Esophagus squamous epithelium (tissue), 5 donors: ENCODE results near the gene BPIFB4. TPM values are rescaled to one million over a fixed set of nuclear protein-coding genes. Genes with fewer than 3 reads are reported as not detected.

ENCODE experiments used
- DNase-seq: peaks from one replicate; lab custom pipeline; 2025; lab: John Stamatoyannopoulos, UW
- H3K27ac ChIP-seq, 4 donors: fragments of 200-600 bp; sonication (generic); one replicate each; pipeline ENCODE4 v1.5.1; 2016 to 2019; ENCODE audit warnings: mild to moderate bottlenecking in 1 of 4
- H3K27me3 ChIP-seq, 4 donors: fragments of 200-600 bp; sonication (generic); 1 replicate in 3 of 4; 2 replicates in 1 of 4; pipeline versions ENCODE4 v1.5.1 to v1.6.0; 2017 to 2021; ENCODE audit warnings: antibody characterized with exemption in 1 of 4
- H3K36me3 ChIP-seq, 3 donors: fragments of 200-600 bp; sonication (generic); one replicate each; pipeline ENCODE4 v1.5.1; 2016 to 2019
- H3K4me1 ChIP-seq, 3 donors: fragments of 200-600 bp; sonication (generic); one replicate each; pipeline ENCODE4 v1.5.1; 2017 to 2019
- H3K4me3 ChIP-seq, 4 donors: fragments of 200-600 bp; sonication (generic); 1 replicate in 3 of 4; 2 replicates in 1 of 4; pipeline ENCODE4 v1.5.1; 2016 to 2019; ENCODE audit warnings: mild to moderate bottlenecking in 2 of 4, moderate library complexity in 1 of 4
- H3K9me3 ChIP-seq, 3 donors: fragments of 200-600 bp; sonication (generic); one replicate each; pipeline ENCODE4 v1.5.1; 2016 to 2019
- POLR2A ChIP-seq, 4 donors: fragments of 450-650 bp; IDR thresholded peaks; one replicate each; pipeline ENCODE4 v1.6.1; 2017; ENCODE audit warnings: antibody characterized with exemption in 4 of 4, mild to moderate bottlenecking in 4 of 4, moderate library complexity in 3 of 4
- WGBS, 2 donors: methylation state at CpG; one replicate each; pipeline ENCODE4 v1.1.5; 2018; 5-methylcytosine and 5-hydroxymethylcytosine counted together
- intact Hi-C: fragments of 100-400 bp; cut with DNase I; formaldehyde crosslinking; loops from one replicate; pipeline ENCODE4 v1.15.0; 2022
- total RNA-seq, 4 donors: library from RNA; depleted of rRNA; stranded (reverse); fragments of >200 nt; gene quantifications; one replicate each; pipeline ENCODE4 v1.1.0, GENCODE V29; 2016
- TF ChIP-seq, protein P1 (sequence below), 6 experiments: fragments of 450-650 bp in 4 of 6; fragments of 200-600 bp in 2 of 6; sonication (generic) in 2 of 6; IDR thresholded peaks; one replicate each; pipeline ENCODE4 v1.5.1; 2016 to 2019; ENCODE audit warnings: antibody characterized with exemption in 6 of 6, mild to moderate bottlenecking in 4 of 6, moderate library complexity in 4 of 6
- donor health status: DM: yes; HTN: yes; CAD: no.

Gene BPIFB4
- total RNA-seq, 4 donors from 2014 or later = not detected

DNA sequence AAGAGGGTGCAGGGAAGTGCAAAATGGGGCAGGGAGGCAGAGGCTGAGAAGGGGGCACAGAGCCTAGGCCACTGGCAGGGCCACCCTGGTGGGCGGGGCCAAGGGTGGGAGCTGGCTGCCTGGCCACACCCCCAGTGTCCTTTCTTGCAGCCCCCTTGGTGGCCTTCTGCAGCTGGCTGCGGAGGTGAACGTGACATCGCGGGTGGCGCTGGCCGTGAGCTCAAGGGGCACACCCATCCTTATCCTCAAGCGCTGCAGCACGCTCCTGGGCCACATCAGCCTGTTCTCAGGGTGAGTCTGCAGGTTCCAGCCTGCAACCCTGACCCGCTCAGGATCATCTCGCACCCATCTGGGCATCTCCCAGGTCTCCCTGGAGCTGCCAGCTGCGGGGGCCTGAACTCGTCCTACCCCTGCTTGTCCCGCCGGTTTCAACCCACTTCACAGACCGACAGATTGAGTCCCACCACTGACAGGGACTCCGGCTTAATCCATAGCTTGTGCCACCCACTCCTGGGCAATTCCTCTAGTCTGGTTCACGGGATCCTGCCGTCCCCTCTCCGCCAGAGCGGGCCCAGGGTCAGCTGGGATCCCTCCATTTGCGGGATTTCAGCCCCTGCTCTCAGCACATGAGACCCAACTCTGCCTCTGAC is 19.6 kb upstream of the BPIFB4 start:
- Histone ChIP-seq H3K27me3 (peaks cover 0 to 44% (median 0%) of the 10 kb centered on the region in 4 donors), H3K4me3 (no peak overlapping the region), H3K4me1 (no peaks in the 10 kb centered on the region), H3K9me3 (no peaks in the 10 kb centered on the region), H3K36me3 (no peaks in the 10 kb centered on the region), H3K27ac (no peak overlapping the region)
- no peak for DNase-seq
- 60 to 92% methylated on average over 7 to 11 of the region's 22 CpGs for WGBS, 2 donors
- intact Hi-C loops = no loop called here
- TF ChIP-seq, protein P1, sequence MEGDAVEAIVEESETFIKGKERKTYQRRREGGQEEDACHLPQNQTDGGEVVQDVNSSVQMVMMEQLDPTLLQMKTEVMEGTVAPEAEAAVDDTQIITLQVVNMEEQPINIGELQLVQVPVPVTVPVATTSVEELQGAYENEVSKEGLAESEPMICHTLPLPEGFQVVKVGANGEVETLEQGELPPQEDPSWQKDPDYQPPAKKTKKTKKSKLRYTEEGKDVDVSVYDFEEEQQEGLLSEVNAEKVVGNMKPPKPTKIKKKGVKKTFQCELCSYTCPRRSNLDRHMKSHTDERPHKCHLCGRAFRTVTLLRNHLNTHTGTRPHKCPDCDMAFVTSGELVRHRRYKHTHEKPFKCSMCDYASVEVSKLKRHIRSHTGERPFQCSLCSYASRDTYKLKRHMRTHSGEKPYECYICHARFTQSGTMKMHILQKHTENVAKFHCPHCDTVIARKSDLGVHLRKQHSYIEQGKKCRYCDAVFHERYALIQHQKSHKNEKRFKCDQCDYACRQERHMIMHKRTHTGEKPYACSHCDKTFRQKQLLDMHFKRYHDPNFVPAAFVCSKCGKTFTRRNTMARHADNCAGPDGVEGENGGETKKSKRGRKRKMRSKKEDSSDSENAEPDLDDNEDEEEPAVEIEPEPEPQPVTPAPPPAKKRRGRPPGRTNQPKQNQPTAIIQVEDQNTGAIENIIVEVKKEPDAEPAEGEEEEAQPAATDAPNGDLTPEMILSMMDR (IDR thresholded peaks at IDR 0.05) = no peak
- no peak for TF ChIP-seq POLR2A (IDR thresholded peaks at IDR 0.05)

DNA sequence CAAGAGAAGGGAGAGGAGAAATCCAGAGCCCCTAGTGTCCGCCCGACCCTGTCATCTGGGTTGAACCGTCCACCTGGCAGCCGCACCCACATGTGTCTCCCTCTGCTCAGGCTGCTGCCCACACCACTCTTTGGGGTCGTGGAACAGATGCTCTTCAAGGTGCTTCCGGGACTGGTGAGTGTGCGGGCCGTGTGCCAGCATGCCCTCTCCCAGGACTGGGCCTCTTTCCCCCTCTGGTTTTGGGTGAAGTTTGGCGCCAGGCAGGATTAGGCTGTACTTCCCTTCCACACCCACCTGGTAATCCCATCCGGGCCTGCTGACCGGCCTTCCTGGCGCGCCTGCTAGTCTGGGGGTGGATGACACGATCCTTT is 17.8 kb upstream of the BPIFB4 start:
- intact Hi-C loops = no loop called here
- Histone ChIP-seq H3K4me1 (no peaks in the 10 kb centered on the region), H3K4me3 (no peak overlapping the region), H3K9me3 (no peaks in the 10 kb centered on the region), H3K27me3 (peaks cover 0 to 28% (median 0%) of the 10 kb centered on the region in 4 donors), H3K27ac (no peak overlapping the region), H3K36me3 (no peaks in the 10 kb centered on the region)
- WGBS, 2 donors = 36 to 75% methylated on average over 9 to 12 of the region's 14 CpGs
- TF ChIP-seq POLR2A (IDR thresholded peaks at IDR 0.05) = no peak
- TF ChIP-seq, protein P1 (IDR thresholded peaks at IDR 0.05) = no peak
- DNase-seq = no peak

DNA sequence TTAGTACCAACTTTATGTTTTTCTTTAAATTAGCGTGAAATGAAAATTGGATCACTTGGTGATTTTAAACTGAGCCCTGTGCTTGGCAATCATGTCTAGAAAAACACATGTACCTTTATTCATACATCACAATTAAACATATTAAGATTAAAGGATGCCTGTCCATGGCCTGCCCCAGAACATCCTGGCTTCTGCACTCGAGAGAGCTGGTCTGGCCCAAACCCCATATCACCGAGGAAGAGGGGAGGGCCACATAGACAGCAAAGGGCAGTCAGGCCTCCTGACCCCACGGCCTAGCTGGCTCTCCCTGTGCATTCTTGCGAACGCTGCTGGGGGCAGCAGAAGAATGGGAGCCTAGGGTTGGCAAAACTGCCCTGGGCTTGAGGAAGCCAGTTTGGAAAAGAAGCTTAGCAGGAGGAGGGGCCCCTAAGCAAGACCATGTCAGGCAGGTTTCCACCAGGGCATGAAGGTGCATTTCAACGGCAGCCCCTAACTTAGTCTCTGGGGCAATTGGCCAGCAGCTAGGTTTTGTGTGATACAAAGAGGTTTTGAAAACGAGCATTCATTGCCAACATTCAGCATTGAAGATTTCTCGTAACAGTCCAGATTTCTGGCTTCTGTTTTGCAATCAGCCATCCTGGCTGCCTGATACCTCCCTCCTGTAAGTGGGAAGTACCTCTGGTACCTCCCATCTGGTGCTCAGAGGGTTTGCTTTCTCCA is 17.2 kb upstream of the BPIFB4 start:
- DNase-seq = no peak
- Histone ChIP-seq H3K4me3 (no peak overlapping the region), H3K27ac (no peak overlapping the region), H3K4me1 (no peaks in the 10 kb centered on the region), H3K9me3 (no peaks in the 10 kb centered on the region), H3K27me3 (peaks cover 0 to 22% (median 0%) of the 10 kb centered on the region in 4 donors), H3K36me3 (no peaks in the 10 kb centered on the region)
- TF ChIP-seq POLR2A (IDR thresholded peaks at IDR 0.05) = no peak
- TF ChIP-seq, protein P1 (IDR thresholded peaks at IDR 0.05) = no peak
- intact Hi-C loops = no loop called here
- 39 to 46% methylated on average over 6 to 9 of the region's 9 CpGs for WGBS, 2 donors

DNA sequence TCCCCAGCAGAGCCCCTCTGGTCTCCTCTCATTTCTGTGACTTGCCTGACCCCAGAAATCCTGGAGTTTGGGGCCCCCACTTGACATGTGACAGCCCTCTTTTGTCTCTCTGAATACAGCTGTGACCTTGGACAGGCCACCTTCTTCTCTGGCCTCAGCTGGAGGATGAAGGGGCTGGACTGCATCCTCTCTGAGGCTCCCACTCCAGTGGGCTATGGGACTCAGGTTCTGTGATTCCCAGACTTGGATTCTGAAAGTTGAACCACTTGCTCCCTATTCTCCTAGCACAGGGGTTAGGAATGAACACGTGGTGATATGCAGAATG is 16.7 kb upstream of the BPIFB4 start:
- no peak for DNase-seq

DNA sequence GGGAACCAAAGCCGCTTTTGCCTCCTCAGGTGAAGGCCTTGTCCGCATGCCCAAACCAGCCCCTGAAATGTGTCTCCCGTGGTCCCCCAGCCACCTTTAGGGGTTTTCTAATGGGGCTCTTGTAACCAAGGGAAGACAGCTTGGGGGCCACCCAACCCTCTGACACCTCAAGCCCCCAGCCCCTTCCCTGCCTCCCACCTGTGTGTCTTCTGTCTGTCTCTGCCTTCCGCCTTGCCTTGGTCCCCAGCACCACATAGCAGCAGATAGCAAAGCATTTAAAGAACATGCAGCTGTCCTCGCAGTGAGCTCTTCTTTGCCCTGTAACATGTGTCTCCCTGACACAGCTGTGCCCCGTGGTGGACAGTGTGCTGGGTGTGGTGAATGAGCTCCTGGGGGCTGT is 16.2 kb upstream of the BPIFB4 start:
- 79 to 100% methylated on average over 2 to 6 of the region's 6 CpGs for WGBS, 2 donors
- TF ChIP-seq, protein P1 (IDR thresholded peaks at IDR 0.05) = no peak
- TF ChIP-seq POLR2A (IDR thresholded peaks at IDR 0.05) = no peak
- intact Hi-C loops = no loop called here

More for the DNA sequence above, 16.7 kb upstream of the BPIFB4 start:
- Histone ChIP-seq H3K27ac (no peak overlapping the region), H3K27me3 (peaks cover 0 to 21% (median 0%) of the 10 kb centered on the region in 4 donors), H3K4me3 (no peak overlapping the region), H3K9me3 (no peaks in the 10 kb centered on the region), H3K36me3 (no peaks in the 10 kb centered on the region), H3K4me1 (no peaks in the 10 kb centered on the region)
- TF ChIP-seq, protein P1 (IDR thresholded peaks at IDR 0.05) = no peak
- no peak for TF ChIP-seq POLR2A (IDR thresholded peaks at IDR 0.05)
- 78% methylated on average over 1 of the region's 1 CpG; no CpG with 5 or more reads in 1 of the 2 donors for WGBS, 2 donors
- intact Hi-C loops = no loop called here

More for the DNA sequence above, 16.2 kb upstream of the BPIFB4 start:
- H3K4me1 ChIP-seq = no peaks in the 10 kb centered on the region
- peaks cover 0 to 21% (median 0%) of the 10 kb centered on the region in 4 donors for H3K27me3 ChIP-seq
- no peaks in the 10 kb centered on the region for H3K9me3 ChIP-seq
- H3K4me3 ChIP-seq = no peak overlapping the region
- no peak for DNase-seq
- no peak overlapping the region for H3K27ac ChIP-seq
- no peaks in the 10 kb centered on the region for H3K36me3 ChIP-seq
